Stimulated activated CD4-positive, alpha-beta T cell treated with anti-CD3 and anti-CD28 coated beads, Interleukin-2, amount 100 ng/mL, for 24 hours (primary cell): ENCODE data around the gene CASP3.
A peak's percentile ranks its signal among the peaks of the same experiment; 100 is the strongest.
"Not testable (repeated sequence)": the region's sequence is repeated elsewhere in the genome, so short reads cannot be mapped to it uniquely, and the experiment has no call there.

Source experiments
- DNase-seq, 2 donors: peaks; one replicate each; pipeline ENCODE4 v3.0.0-alpha.2; 2020

CASP3 gene

GRCh38 chr4:184662236-184662635, 13.0 kb upstream of the CASP3 start:
- DNase-seq, result no peak

GRCh38 chr4:184660978-184661377, 11.7 kb upstream of the CASP3 start:
- DNase-seq, result no peak

GRCh38 chr4:184657820-184658219, 8.6 kb upstream of the CASP3 start:
- not testable (repeated sequence) for DNase-seq

GRCh38 chr4:184657144-184657543, 7.9 kb upstream of the CASP3 start:
- DNase-seq, result no peak

GRCh38 chr4:184655889-184656869, 6.9 kb upstream of the CASP3 start:
- DNase-seq, result no peak

GRCh38 chr4:184653650-184654049, 4.4 kb upstream of the CASP3 start:
- no peak for DNase-seq

- not testable (repeated sequence) for DNase-seq
Observed at GRCh38 chr4:184652681-184653080, 3.4 kb upstream of the CASP3 start.

- no peak for DNase-seq
Observed at GRCh38 chr4:184651899-184652298, 2.7 kb upstream of the CASP3 start.

- DNase-seq, result peak in 1 of 2 donors; percentile 40
Observed at GRCh38 chr4:184649971-184650855, 966 bp upstream of the CASP3 start.

GRCh38 chr4:184648313-184649025, 778 bp downstream of the CASP3 start:
- peak; percentile 47 to 57 for DNase-seq

GRCh38 chr4:184648054-184648312, 1.3 kb downstream of the CASP3 start:
- DNase-seq, result no peak

GRCh38 chr4:184647266-184648053, 1.8 kb downstream of the CASP3 start:
- DNase-seq, result no peak

GRCh38 chr4:184645904-184646610, 3.2 kb downstream of the CASP3 start:
- no peak for DNase-seq

- no peak for DNase-seq
Observed at GRCh38 chr4:184644553-184645307, 4.5 kb downstream of the CASP3 start.

- DNase-seq, result no peak
Observed at GRCh38 chr4:184643731-184644130, 5.5 kb downstream of the CASP3 start.

GRCh38 chr4:184641451-184641850, 7.8 kb downstream of the CASP3 start:
- DNase-seq, result no peak

GRCh38 chr4:184641022-184641421, 8.2 kb downstream of the CASP3 start:
- DNase-seq, result no peak

GRCh38 chr4:184636897-184637296, 12.3 kb downstream of the CASP3 start:
- DNase-seq, result no peak

GRCh38 chr4:184636144-184636543, 13.1 kb downstream of the CASP3 start:
- DNase-seq, result no peak

GRCh38 chr4:184635381-184635780, 13.9 kb downstream of the CASP3 start:
- DNase-seq, result no peak

- DNase-seq, result no peak
Observed at GRCh38 chr4:184632842-184633241, 16.4 kb downstream of the CASP3 start.
